Hematopoietic multipotent progenitor cell treated with erythropoietin and hydrocortisone succinate and interleukin-3 and kit ligand, for 8 days (in vitro differentiated cells): Measurements from ENCODE around the gene C17orf107.
"Not testable (repeated sequence)": the region's sequence is repeated elsewhere in the genome, so short reads cannot be mapped to it uniquely, and the experiment has no call there.

ENCODE experiments used
- DNase-seq: peaks from one replicate; pipeline ENCODE4 v3.0.0-alpha.2; 2015

C17orf107 gene

GRCh38 chr17:4901648-4902344, 2.5 kb downstream of the C17orf107 start:
- peak; percentile 41 for DNase-seq

GRCh38 chr17:4902540-4902939, 3.2 kb downstream of the C17orf107 start:
- DNase-seq: no peak

- peak; percentile 86 for DNase-seq
These were observed 3.9 kb downstream of the C17orf107 start, which contains the start of gene CHRNE for GRCh38 chr17:4903051-4903818. TSS of gene CHRNE (minus strand) at chr17:4903098. CDS start at chr17:4903063, 35 bp downstream.

GRCh38 chr17:4906642-4907041, 7.3 kb downstream of the C17orf107 start:
- not testable (repeated sequence) for DNase-seq

- DNase-seq: no peak
These were observed 9.0 kb downstream of the C17orf107 start for GRCh38 chr17:4908301-4908700.

GRCh38 chr17:4908711-4909496, 9.6 kb downstream of the C17orf107 start:
- DNase-seq: peak; percentile 87

GRCh38 chr17:4913994-4914393, 14.7 kb downstream of the C17orf107 start:
- no peak for DNase-seq

- DNase-seq: not testable (repeated sequence)
These were observed 15.2 kb downstream of the C17orf107 start for GRCh38 chr17:4914551-4914950.

- no peak for DNase-seq
These were observed 20.2 kb downstream of the C17orf107 start for GRCh38 chr17:4919511-4920047.

GRCh38 chr17:4920351-4921048, 21.2 kb downstream of the C17orf107 start:
- no peak for DNase-seq

- DNase-seq: no peak
These were observed 22.0 kb downstream of the C17orf107 start for GRCh38 chr17:4921320-4921719.

GRCh38 chr17:4926577-4927335, 27.4 kb downstream of the C17orf107 start:
- not testable (repeated sequence) for DNase-seq

- DNase-seq: no peak
These were observed 29.5 kb downstream of the C17orf107 start for GRCh38 chr17:4928881-4929280.

- peak; percentile 12 for DNase-seq
These were observed 32.6 kb downstream of the C17orf107 start, which contains the start of gene GP1BA for GRCh38 chr17:4931963-4932362. TSS of gene GP1BA (plus strand) at chr17:4932277. CDS start at chr17:4932605, 328 bp downstream.

- no peak for DNase-seq
These were observed 33.4 kb downstream of the C17orf107 start for GRCh38 chr17:4932756-4933155.

- DNase-seq: no peak
These were observed 34.3 kb downstream of the C17orf107 start for GRCh38 chr17:4933646-4934045.

- peak; percentile 60 for DNase-seq
These were observed 35.0 kb downstream of the C17orf107 start for GRCh38 chr17:4934173-4934979.

GRCh38 chr17:4935650-4936049, 36.3 kb downstream of the C17orf107 start:
- DNase-seq: no peak

GRCh38 chr17:4936436-4936835, 37.1 kb downstream of the C17orf107 start:
- DNase-seq: no peak

- DNase-seq: no peak
These were observed 38.2 kb downstream of the C17orf107 start for GRCh38 chr17:4937553-4937952.

GRCh38 chr17:4938069-4938491, 38.7 kb downstream of the C17orf107 start:
- DNase-seq: no peak
